GM12878 (cell line): Measurements from ENCODE around the gene GGACT. TPM values are rescaled to one million over a fixed set of nuclear protein-coding genes. Genes with fewer than 3 reads are reported as not detected.

Source experiments
- ATAC-seq: fragments of 200-7000 bp; cut with Tn5 transposase; 3 replicates; pipeline ENCODE4 v1.9.1; 2020; ENCODE audit warnings: mild to moderate bottlenecking, moderate library complexity
- BruUV-seq: library from RNA; stranded (reverse); fragments of 400-500 nt; replicated peaks from 2 replicates; lab custom pipeline; 2021; lab: Mats Ljungman, UMichigan
- CTCF ChIA-PET: fragments of 300-600 bp; sonication (Branson Sonifier 250); formaldehyde crosslinking; extraction: SDS; loops from one replicate; lab custom pipeline; 2021; ENCODE audit warnings: inconsistent platforms; lab: Yijun Ruan, JAX
- POLR2A ChIA-PET: fragments of 350-600 bp; formaldehyde crosslinking; extraction: SDS; loops from one replicate; lab custom pipeline; 2021; ENCODE audit warnings: inconsistent platforms; lab: Charles Lee
- RAD21 ChIA-PET: fragments of 300-600 bp; sonication (Branson Sonifier 250); formaldehyde crosslinking; loops from one replicate; lab custom pipeline; 2023; ENCODE audit warnings: antibody characterized with exemption; ENCODE audit not compliant: unreplicated experiment; lab: Charles Lee
- SMC1A ChIA-PET: fragments of 300-600 bp; sonication (Branson Sonifier 250); formaldehyde crosslinking; loops from one replicate; lab custom pipeline; 2023; ENCODE audit not compliant: unreplicated experiment, uncharacterized antibody; lab: Charles Lee
- DNase-seq: peaks from one replicate; pipeline ENCODE4 v3.0.0-alpha.2; 2011; ENCODE audit warnings: low read depth, low spot score
- FAIRE-seq: peaks from 3 replicates; lab custom pipeline; 2011; peaks lifted over from hg19 to GRCh38; lab: Jason Lieb, UNC
- H2AFZ ChIP-seq: 2 replicates; pipeline ENCODE4 v1.6.0; 2011; ENCODE audit warnings: low read depth, low read length, control low read depth; ENCODE audit not compliant: control insufficient read depth
- H3K27ac ChIP-seq: 2 replicates; pipeline ENCODE4 v1.5.1; 2011; ENCODE audit warnings: control low read depth; ENCODE audit not compliant: control insufficient read depth, insufficient read depth
- H3K27me3 ChIP-seq, 2 experiments: replicated peaks in 1 of 2; 2 replicates each; pipeline versions ENCODE4 v1.6.0 to v1.6.1; 2011; ENCODE audit warnings: low read length in 1 of 2; ENCODE audit not compliant: control insufficient read depth in 2 of 2, insufficient read depth in 2 of 2
- H3K36me3 ChIP-seq, 2 experiments: 2 replicates each; pipeline ENCODE4 v1.5.1; 2011; ENCODE audit warnings: low read length in 1 of 2; ENCODE audit not compliant: control insufficient read depth in 2 of 2, insufficient read depth in 2 of 2
- H3K4me1 ChIP-seq: 2 replicates; pipeline ENCODE4 v1.6.1; 2011; ENCODE audit warnings: mild to moderate bottlenecking, low read length, moderate library complexity, mixed read lengths; ENCODE audit not compliant: control insufficient read depth, insufficient read depth
- H3K4me2 ChIP-seq: 2 replicates; pipeline ENCODE4 v1.6.0; 2011; ENCODE audit warnings: control low read depth; ENCODE audit not compliant: control insufficient read depth, insufficient read depth
- H3K4me3 ChIP-seq: fragments of 200-600 bp; sonication (generic); 2 replicates; pipeline ENCODE4 v1.5.1; 2016
- H3K79me2 ChIP-seq: 2 replicates; pipeline ENCODE4 v1.6.0; 2011; ENCODE audit warnings: low read length; ENCODE audit not compliant: control insufficient read depth, insufficient read depth
- H3K9ac ChIP-seq: 2 replicates; pipeline ENCODE4 v1.8.0; 2011; ENCODE audit warnings: low read length, control low read depth, mixed read lengths; ENCODE audit not compliant: control insufficient read depth, insufficient read depth
- H3K9me3 ChIP-seq: replicated peaks from 3 replicates; pipeline ENCODE4 v1.5.1; 2011; ENCODE audit warnings: mild to moderate bottlenecking, low read length; ENCODE audit not compliant: control insufficient read depth, insufficient read depth
- H4K20me1 ChIP-seq: 2 replicates; pipeline ENCODE4 v1.6.0; 2011; ENCODE audit not compliant: control insufficient read depth, insufficient read depth
- ATF2 ChIP-seq: IDR thresholded peaks from 2 replicates; pipeline ENCODE4 v1.6.1; 2012; ENCODE audit warnings: low read length, inconsistent platforms
- BCL3 ChIP-seq: IDR thresholded peaks from 2 replicates; pipeline ENCODE4 v1.6.1; 2011; ENCODE audit warnings: borderline replicate concordance, low read depth, mild to moderate bottlenecking, moderate library complexity, low read length; ENCODE audit not compliant: insufficient read depth, poor library complexity, severe bottlenecking
- BMI1 ChIP-seq: fragments of 450-650 bp; IDR thresholded peaks from 2 replicates; pipeline ENCODE4 v1.6.1; 2016; ENCODE audit warnings: mild to moderate bottlenecking, moderate library complexity, borderline replicate concordance
- BRCA1 ChIP-seq: IDR thresholded peaks from 2 replicates; pipeline ENCODE4 v1.6.1; 2011; ENCODE audit warnings: low read depth, low read length, improper control_type of control experiment
- CHD2 ChIP-seq: IDR thresholded peaks from 2 replicates; pipeline ENCODE4 v1.6.1; 2011; ENCODE audit warnings: low read depth, low read length, improper control_type of control experiment, borderline replicate concordance
- IKZF2 ChIP-seq, 2 experiments: fragments of 450-650 bp; IDR thresholded peaks; 2 replicates each; pipeline ENCODE4 v1.6.1; 2017; ENCODE audit warnings: mild to moderate bottlenecking in 2 of 2, moderate library complexity in 2 of 2
- KLF5 ChIP-seq: fragments of 450-650 bp; IDR thresholded peaks from 2 replicates; pipeline ENCODE4 v1.6.1; 2014; ENCODE audit warnings: mild to moderate bottlenecking; ENCODE audit not compliant: partially characterized antibody
- NR2C1 ChIP-seq: fragments of 450-650 bp; IDR thresholded peaks from 2 replicates; pipeline ENCODE4 v1.6.1; 2017; ENCODE audit warnings: antibody characterized with exemption, mild to moderate bottlenecking, moderate library complexity
- SMARCA5 ChIP-seq: fragments of 450-650 bp; IDR thresholded peaks from 2 replicates; pipeline ENCODE4 v1.6.1; 2017; ENCODE audit warnings: mild to moderate bottlenecking
- SREBF2 ChIP-seq: IDR thresholded peaks from 2 replicates; pipeline ENCODE4 v1.6.1; 2012; ENCODE audit warnings: mild to moderate bottlenecking, low read length
- SUZ12 ChIP-seq: fragments of 200-600 bp; sonication (generic); IDR thresholded peaks from one replicate; pipeline ENCODE4 v1.6.1; 2018; ENCODE audit warnings: antibody characterized with exemption, mild to moderate bottlenecking; ENCODE audit not compliant: unreplicated experiment
- TCF12 ChIP-seq: IDR thresholded peaks from 2 replicates; pipeline ENCODE4 v1.6.1; 2011; ENCODE audit warnings: low read depth, mild to moderate bottlenecking, low read length
- ZZZ3 ChIP-seq: IDR thresholded peaks from 2 replicates; pipeline ENCODE4 v1.6.1; 2011; ENCODE audit warnings: low read depth; ENCODE audit not compliant: control insufficient read depth, insufficient read length
- WGBS: methylation state at CpG from one replicate; pipeline ENCODE4 v1.1.6; 2016; ENCODE audit warnings: low lambda C conversion rate; ENCODE audit not compliant: insufficient replicate concordance, insufficient coverage; ENCODE audit errors: missing lambda C conversion rate; 5-methylcytosine and 5-hydroxymethylcytosine counted together
- in situ Hi-C: fragments of 300-500 bp; cut with MboI; formaldehyde crosslinking; loops from 9 replicates; pipeline ENCODE4 v1.14.3; 2018; ENCODE audit warnings: mixed read lengths
- intact Hi-C: fragments of 100-400 bp; cut with micrococcal nuclease; formaldehyde crosslinking; loops from one replicate; pipeline ENCODE4 v1.14.2; 2022; ENCODE audit not compliant: unreplicated experiment
- polyA plus RNA-seq, 11 experiments: library from polyadenylated mRNA; depleted of rRNA in 4 of 11; unstranded in 6 of 11; stranded (reverse) in 5 of 11; fragments of >200 nt; fragmentation: Nextera tagmentation in 4 of 11; fragmentation: Illumina TruSeq in 1 of 11; extraction: Ambion mirVana in 4 of 11; extraction: Trizol in 1 of 11; gene quantifications; 1 replicate in 1 of 11; 2 replicates in 10 of 11; pipeline versions ENCODE4 v1.2.1 to v1.2.3, GENCODE V29; 2011 to 2016; ENCODE audit warnings: inconsistent platforms in 2 of 11, missing spikeins in 2 of 11, low read depth in 1 of 11
- total RNA-seq, 4 experiments: library from RNA; depleted of rRNA in 3 of 4; stranded (reverse); fragments of >200 nt in 3 of 4; fragmentation: Illumina TruSeq in 1 of 4; extraction: Trizol in 1 of 4; gene quantifications; 2 replicates each; pipeline versions ENCODE4 v1.2.1 to v1.2.3, GENCODE V29; 2013 to 2021
- TF ChIP-seq, protein P1 (sequence below): fragments of 450-650 bp; IDR thresholded peaks from 2 replicates; pipeline ENCODE4 v1.6.1; 2017; ENCODE audit warnings: mild to moderate bottlenecking, moderate library complexity
- TF ChIP-seq, protein P2 (sequence below): fragments of 450-650 bp; IDR thresholded peaks from 2 replicates; pipeline ENCODE4 v1.6.1; 2016; ENCODE audit warnings: mild to moderate bottlenecking

Gene GGACT
- total and polyA plus RNA-seq, 10 of the 15 experiments (the other 5 are each of a cell fraction or from before 2014, with no cell fraction given): 0.61 to 8.8 (median 4.2) TPM

DNA sequence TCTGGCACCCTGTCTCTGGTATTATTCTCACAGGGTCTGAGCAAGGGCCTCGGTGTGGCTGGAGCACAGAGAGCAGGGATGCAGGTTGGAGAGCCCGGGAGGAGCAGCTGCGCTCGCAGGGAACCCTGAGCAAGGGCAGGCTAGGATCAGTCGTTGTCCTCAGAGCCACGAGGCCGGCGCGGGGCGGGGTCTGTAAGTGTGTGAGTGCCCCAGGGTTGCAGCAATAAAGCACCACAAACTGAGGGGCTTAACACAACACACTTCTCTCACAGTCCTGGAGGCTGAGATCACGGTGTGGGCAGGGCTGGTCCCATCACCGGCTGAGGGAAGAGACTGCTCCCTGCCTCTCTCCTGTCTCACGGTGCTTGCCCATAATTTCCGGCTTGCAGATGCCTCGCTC lies 38.5 kb upstream of the GGACT start:
- Histone ChIP-seq H3K36me3 (peaks cover 3 to 13% of the 10 kb centered on the region in 2 experiments), H3K4me1 (no peaks in the 10 kb centered on the region), H3K9ac (no peak overlapping the region), H3K27ac (no peak overlapping the region), H3K27me3 (no peaks in the 10 kb centered on the region), H4K20me1 (no peaks in the 10 kb centered on the region), H3K79me2 (no peaks in the 10 kb centered on the region), H3K4me3 (no peak overlapping the region), H3K9me3 (no peaks in the 10 kb centered on the region), H3K4me2 (no peak overlapping the region), H2AFZ (no peak overlapping the region)
- FAIRE-seq (no peak), DNase-seq (no peak), ATAC-seq (no peak)
- ChIA-PET CTCF (no interaction called here), RAD21 (no interaction called here), POLR2A (interaction anchor here (0.6 kb wide), 1 partner anchor 1911 kb away, joined by 3 read pairs; no protein-coding TSS in a partner anchor), SMC1A (no interaction called here)
- no TSS peak for BruUV-seq
- in situ Hi-C loops (no loop called here), intact Hi-C loops (no loop called here)
- WGBS: 92% methylated on average over 15 of the region's 15 CpGs
- TF ChIP-seq ZZZ3 (no peak), BMI1 (no peak), BCL3 (no peak), SUZ12 (no peak), TCF12 (no peak), BRCA1 (no peak), IKZF2 (IDR thresholded peaks at IDR 0.05) (no peak), CHD2 (no peak), SREBF2 (no peak), ATF2 (no peak), SMARCA5 (no peak), KLF5 (no peak), NR2C1 (no peak)
- TF ChIP-seq, protein P1, sequence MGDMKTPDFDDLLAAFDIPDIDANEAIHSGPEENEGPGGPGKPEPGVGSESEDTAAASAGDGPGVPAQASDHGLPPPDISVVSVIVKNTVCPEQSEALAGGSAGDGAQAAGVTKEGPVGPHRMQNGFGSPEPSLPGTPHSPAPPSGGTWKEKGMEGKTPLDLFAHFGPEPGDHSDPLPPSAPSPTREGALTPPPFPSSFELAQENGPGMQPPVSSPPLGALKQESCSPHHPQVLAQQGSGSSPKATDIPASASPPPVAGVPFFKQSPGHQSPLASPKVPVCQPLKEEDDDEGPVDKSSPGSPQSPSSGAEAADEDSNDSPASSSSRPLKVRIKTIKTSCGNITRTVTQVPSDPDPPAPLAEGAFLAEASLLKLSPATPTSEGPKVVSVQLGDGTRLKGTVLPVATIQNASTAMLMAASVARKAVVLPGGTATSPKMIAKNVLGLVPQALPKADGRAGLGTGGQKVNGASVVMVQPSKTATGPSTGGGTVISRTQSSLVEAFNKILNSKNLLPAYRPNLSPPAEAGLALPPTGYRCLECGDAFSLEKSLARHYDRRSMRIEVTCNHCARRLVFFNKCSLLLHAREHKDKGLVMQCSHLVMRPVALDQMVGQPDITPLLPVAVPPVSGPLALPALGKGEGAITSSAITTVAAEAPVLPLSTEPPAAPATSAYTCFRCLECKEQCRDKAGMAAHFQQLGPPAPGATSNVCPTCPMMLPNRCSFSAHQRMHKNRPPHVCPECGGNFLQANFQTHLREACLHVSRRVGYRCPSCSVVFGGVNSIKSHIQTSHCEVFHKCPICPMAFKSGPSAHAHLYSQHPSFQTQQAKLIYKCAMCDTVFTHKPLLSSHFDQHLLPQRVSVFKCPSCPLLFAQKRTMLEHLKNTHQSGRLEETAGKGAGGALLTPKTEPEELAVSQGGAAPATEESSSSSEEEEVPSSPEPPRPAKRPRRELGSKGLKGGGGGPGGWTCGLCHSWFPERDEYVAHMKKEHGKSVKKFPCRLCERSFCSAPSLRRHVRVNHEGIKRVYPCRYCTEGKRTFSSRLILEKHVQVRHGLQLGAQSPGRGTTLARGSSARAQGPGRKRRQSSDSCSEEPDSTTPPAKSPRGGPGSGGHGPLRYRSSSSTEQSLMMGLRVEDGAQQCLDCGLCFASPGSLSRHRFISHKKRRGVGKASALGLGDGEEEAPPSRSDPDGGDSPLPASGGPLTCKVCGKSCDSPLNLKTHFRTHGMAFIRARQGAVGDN: no peak
- TF ChIP-seq, protein P2, sequence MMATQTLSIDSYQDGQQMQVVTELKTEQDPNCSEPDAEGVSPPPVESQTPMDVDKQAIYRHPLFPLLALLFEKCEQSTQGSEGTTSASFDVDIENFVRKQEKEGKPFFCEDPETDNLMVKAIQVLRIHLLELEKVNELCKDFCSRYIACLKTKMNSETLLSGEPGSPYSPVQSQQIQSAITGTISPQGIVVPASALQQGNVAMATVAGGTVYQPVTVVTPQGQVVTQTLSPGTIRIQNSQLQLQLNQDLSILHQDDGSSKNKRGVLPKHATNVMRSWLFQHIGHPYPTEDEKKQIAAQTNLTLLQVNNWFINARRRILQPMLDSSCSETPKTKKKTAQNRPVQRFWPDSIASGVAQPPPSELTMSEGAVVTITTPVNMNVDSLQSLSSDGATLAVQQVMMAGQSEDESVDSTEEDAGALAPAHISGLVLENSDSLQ: no peak
